ENCODE data around the gene RASAL1.
A peak's percentile ranks its signal among the peaks of the same experiment; 100 is the strongest.
"Not testable (repeated sequence)": the region's sequence is repeated elsewhere in the genome, so short reads cannot be mapped to it uniquely, and the experiment has no call there.

Gene RASAL1

DNA sequence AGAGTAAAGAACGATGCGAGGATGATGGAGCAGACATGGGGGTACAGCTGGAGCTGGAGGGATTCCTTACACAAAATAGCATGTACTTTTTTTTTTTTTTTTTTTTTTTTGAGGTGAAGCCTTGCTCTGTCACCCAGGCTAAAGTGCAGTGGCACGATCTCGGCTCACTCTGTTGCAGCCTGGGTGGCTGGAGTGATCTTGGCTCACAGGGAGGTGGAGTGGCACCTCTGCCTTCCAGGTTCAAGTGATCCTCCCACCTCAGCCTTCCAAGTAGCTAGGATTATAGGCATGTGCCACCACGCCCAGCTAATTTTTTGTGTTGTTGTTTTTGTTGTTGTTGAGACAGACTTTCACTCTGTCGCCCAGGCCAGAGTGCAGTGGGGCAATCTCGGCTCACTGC is 5.1 kb upstream of the RASAL1 start:
- DNase-seq (ENCODE audit: low read depth in 2 of 2) = no peak

GRCh38 chr12:113138826-113139225 is 3.3 kb upstream of the RASAL1 start:
- DNase-seq (ENCODE audit: low read depth in 2 of 2) = no peak

GRCh38 chr12:113137861-113138783 is 2.6 kb upstream of the RASAL1 start:
- no peak for DNase-seq (ENCODE audit: low read depth in 2 of 2)

- no peak for DNase-seq (ENCODE audit: low read depth in 2 of 2)
These were observed 1.5 kb upstream of the RASAL1 start for GRCh38 chr12:113136990-113137511.

DNA sequence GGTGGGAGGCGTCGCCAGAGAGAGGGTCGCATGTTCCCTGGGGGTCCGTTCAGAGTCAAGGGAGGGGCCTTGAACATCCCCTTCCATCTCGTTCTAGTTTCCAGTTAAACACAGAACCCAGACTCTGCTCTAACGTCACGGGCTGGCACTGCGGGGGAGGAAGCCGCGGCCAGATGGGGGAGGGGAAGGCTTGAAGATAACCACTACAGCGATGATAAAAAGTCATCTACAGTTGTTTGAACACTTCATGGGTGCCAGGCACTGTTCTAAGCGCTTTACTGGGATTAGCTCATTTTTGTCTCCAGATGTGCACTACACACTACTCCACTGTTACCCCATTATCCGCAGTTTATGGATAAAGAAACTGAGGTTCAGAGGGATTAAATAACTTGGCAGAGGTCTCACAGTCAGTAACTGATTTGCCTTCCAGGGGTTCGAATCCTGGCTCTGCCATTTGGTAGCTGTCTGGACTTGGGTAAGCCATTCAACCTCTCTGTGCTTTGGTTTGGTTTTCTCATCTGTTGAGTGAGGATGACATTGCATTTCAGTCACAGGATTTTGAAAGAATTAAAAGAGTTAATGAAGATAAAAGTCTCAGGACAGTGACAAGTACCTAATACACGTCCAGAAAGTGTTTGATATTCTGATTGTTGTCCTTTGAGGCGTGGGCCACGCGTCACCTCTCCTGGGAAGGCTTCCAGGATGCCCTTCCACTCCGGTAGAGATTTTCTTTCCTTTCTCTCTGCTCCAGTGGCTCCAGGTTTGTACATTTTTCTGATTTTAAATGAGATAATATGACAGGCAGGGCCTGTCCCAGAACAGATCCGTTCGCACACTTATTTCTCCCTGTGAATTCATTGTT is 798 bp upstream of the RASAL1 start:
- DNase-seq (ENCODE audit: low read depth in 2 of 2) = peak in 1 of 2 donors; percentile 22

GRCh38 chr12:113134521-113134951 is 1.0 kb downstream of the RASAL1 start:
- no peak for DNase-seq (ENCODE audit: low read depth in 2 of 2)

GRCh38 chr12:113134071-113134470 is 1.5 kb downstream of the RASAL1 start:
- no peak for DNase-seq (ENCODE audit: low read depth in 2 of 2)

DNA sequence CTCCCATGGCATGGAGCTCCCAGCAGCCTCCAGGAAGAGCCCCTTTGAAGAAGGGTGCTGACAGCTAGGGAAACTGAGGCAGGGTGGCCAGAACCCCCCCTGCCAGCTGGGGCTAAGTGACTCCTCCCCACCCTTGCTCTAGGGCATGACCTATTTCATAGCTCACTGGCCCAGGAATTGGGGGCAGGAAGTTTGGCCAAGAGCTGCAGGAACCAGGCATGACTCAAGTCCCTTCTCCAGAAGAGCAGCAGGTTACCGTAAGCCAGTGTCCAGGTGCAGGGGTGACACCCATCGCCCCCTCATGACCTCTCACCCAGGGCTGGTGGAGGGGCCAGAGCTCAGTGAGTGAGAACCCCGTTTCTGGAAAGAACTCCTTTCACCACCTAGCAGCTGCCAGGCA is 1.9 kb downstream of the RASAL1 start:
- DNase-seq (ENCODE audit: low read depth in 2 of 2) = no peak

DNA sequence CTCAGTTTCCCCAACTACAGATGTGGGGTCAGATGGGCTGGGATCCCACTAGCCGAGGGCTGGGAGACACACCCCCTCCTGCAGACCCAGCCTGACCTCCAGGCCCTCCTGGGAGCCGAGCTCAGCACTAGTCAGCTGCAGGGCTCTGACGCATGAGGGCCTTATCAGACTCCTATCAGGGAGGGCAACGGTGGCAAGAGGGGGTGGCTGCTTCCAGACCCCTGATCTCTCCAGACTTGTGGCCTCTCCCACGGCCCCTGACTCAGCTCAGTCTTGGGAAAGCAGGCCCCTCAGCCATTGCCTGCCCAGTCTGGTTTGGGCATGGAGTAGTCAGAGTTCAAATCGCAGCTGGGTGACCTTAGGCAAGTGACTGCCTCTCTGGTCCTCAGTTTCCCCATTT is 2.5 kb downstream of the RASAL1 start:
- DNase-seq (ENCODE audit: low read depth in 2 of 2) = no peak

DNA sequence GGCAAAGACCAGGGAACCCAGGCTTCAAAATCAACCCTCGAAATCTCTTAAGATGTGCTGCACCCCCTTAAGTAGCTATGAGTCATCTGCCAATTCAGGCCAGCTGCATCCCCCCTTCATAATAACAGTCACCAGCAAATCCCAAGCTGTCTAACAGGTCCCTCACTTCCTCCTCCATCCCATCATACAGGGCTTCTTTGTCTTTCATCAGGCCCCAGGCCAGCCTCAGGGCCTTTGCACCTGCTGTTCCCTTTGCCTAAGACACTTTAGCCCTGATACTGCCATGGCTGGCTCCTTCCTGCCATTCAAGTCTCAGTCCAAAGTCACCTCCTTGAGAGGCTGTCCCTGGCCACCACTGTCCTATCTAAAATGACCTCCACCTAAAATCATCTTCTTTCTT is 4.0 kb downstream of the RASAL1 start:
- DNase-seq (ENCODE audit: low read depth in 2 of 2) = no peak

- DNase-seq (ENCODE audit: low read depth in 2 of 2) = no peak
These were observed 5.0 kb downstream of the RASAL1 start for GRCh38 chr12:113130457-113131135.

DNA sequence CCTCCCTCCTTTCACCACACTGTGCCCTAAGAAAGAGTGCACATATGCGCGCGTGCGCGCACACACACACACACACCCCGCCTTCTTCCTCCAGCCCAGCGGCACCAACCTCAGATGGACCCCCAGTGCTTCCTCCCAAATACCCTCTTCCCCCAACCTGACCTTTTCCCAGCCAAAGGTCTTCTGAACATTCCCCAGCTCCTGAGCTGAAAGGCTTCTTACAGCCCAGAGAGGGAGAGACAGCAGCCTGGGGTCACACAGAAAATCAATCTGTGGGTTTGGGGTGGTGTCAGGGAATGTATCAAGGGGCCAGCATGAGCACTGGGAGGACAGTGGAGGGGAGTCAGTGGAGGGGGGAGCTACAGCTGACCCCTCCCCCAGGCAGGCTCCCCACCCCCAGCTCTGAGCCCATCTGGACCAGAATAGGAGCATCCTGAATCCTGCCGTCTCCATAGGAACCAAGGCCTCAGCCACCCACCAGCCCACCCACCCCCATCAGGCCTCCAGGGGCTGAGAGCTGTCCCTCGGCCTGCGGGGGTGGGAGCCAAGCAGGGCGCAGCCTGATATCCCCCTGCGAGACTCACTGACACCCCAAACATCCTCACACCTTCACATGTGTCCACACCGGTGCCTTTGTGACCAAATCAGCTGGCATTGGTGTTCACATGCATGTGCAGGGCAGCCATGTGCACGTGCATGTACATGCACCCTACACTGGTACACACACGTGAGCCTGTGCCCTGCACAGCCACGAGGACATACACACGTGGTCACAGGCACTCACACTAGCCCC is 5.7 kb downstream of the RASAL1 start:
- DNase-seq (ENCODE audit: low read depth in 2 of 2) = no peak

DNA sequence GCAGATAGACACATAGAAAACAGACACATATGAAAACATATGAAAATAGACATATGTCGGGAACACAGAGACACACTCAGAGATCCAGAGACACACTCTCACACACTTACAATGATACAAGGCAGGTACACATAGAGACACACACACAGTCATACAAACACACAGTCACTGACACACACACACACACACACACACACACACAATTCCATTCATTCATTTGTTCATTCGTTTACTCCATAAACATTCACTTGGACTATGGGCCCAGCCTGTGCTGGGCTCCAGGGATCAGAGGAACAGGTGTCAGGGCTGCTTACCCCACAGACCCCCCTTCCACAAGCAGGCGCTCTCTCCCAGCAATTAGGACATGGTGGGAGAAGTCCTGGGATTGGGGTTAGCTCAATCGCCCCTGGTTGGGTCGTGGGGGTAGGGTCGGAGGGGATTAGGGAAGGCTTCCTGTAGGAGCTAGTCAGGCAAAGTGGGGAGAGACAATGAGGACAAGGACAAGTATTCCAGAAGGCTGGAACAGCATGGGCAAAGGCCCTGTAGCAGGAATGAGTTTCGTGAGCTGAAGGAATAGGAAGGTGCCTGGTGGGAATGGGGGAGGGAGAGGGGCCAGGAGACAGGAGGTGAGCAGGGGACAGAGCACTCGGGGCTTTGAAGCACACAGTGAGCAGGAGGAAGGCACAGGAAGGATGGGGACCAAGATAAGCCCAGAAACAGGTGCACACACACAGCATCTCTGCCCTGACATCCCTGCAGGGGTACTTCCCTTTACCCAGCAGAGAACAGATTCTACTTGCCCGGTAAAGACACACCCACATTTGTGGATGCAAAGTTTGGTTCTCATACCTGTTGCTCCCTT is 6.5 kb downstream of the RASAL1 start:
- no peak for DNase-seq (ENCODE audit: low read depth in 2 of 2)

DNA sequence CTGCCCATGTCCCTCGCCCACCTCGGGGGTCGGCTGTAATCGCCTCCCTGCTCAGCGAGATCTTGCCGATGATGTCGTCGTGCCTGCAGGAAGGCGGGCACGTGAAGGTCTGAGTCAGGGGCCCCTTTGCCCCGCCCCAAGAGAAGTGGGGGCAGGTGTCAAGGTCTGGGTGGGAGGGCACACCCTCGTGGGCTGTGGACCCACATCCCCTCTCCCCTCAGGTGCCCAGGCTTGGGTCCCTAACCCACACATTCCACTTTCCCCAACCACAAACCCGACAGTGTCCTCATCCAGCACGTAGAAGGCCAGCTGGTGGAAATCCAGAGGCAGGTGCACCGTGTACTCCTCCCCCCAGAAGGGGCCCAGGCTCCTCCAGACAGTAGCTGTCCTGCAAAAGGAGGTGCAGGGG is 7.8 kb downstream of the RASAL1 start:
- DNase-seq (ENCODE audit: low read depth in 2 of 2) = no peak

- no peak for DNase-seq (ENCODE audit: low read depth in 2 of 2)
These were observed 14.7 kb downstream of the RASAL1 start for GRCh38 chr12:113120670-113121370.

DNA sequence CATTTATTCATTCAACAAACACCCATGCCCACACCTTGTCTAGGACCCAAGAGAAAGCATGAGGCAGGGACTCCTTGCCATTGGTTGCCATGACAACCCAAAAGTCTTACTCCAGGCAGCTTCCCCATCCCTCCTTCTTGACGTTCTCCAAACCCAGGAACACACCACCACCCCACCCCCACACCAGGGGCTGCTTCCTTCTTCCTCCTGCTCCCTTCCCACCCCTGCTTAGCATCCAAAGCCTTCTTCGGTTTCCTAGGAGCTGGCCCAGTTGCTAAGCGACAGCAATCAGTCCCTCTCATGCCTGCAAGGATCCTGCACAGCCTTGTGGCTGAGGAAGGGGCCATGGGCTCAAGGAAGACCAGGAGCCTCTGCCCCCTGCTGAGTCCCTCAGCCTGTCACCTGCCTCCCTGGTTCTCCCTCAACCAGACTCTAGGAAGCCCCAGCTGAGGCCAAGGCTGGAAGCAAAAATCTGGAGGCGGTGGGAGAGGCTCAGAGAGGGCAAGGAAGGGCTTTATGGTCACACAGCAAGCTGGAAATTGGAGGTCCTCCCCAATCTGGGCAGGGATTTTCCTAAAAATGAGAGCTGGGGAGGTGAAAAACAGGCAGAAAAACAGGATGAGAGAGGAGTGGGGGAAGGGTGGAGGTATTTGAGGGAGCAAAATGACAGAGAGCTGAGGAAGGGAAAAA is 15.4 kb downstream of the RASAL1 start:
- DNase-seq (ENCODE audit: low read depth in 2 of 2) = no peak

DNA sequence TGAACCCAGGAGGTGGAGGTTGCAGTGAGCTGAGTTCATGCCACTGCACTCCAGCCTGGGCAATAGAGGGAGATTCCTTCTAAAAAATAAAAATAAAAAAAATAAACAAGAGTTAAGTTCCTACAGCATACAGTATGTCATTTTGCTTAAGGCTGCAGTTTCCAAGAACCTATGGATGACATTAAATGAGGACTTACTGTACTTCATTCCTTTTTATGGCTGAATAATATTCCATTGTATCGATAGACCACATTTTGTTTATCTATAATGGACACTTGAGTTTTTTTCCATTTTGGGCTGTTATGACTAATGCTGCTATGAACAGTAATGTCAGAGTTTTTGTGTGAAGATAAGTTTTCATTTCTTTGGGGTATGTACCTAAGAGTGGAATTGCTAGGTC is 17.4 kb downstream of the RASAL1 start:
- DNase-seq (ENCODE audit: low read depth in 2 of 2) = no peak

DNA sequence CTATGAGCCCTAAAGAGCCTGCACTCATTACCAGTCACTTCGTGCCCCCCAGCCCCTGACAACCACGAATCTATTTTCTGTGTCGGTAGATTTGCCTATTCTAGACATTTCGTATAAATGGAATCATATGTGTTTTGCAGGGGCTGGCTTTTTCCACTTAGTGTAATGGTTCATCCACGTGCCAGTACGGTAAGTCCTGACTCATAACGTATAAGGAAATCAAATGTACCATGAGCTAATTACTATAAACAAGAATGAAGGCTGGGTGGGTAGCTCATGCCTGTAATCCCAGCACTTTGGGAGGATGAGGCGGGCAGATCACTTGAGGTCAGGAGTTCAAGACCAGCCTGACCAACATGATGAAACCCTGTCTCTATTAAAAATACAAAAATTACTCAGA is 17.9 kb downstream of the RASAL1 start:
- DNase-seq (ENCODE audit: low read depth in 2 of 2) = not testable (repeated sequence)

DNA sequence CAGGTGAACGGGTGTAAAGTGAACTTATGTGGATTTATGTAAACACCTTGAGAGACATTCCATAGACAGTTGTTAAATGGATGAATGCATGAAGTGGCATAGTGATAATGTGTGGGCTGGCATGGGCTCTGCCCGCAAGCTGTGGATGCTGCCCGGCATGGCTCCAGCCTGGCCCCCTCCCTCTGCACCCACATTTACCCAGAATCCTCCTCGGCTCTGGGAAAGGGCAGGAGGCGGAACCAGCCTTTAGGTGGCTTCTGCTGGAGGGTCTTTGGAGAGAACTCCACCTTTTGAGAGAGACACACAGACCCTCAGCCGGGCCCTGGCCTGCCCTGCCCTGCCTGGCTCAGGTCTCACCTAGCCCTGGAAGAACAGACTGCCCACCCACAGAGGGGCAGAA is 18.7 kb downstream of the RASAL1 start:
- no peak for DNase-seq (ENCODE audit: low read depth in 2 of 2)

Data from stimulated activated CD4-positive, alpha-beta T cell treated with anti-CD3 and anti-CD28 coated beads, Interleukin-1b, Interleukin-23, amount 100 ng/mL, for 1 hour (primary cell).